Dermis blood vessel endothelial cell (primary cell): ENCODE data around the gene FKBP1C. TPM values are rescaled to one million over a fixed set of nuclear protein-coding genes. Genes with fewer than 3 reads are reported as not detected.

ENCODE experiments used
- total RNA-seq: library from RNA; depleted of rRNA; stranded (reverse); fragments of >200 nt; gene quantifications from 2 replicates; pipeline ENCODE4 v1.2.3, GENCODE V29; 2014

Gene FKBP1C
- total RNA-seq, 1 donor from 2014 or later, result 0.17 TPM

Other genes starting within 250 kb of the FKBP1C start
- not detected in 2 replicates for gene LGSN, start 108.5 kb downstream of the FKBP1C start, total RNA-seq